Transverse colon (tissue), 4 donors: ENCODE data around the gene TCN2. TPM values are rescaled to one million over a fixed set of nuclear protein-coding genes. Genes with fewer than 3 reads are reported as not detected.
"Not testable (repeated sequence)": the region's sequence is repeated elsewhere in the genome, so short reads cannot be mapped to it uniquely, and the experiment has no call there.

ENCODE experiments used
- DNase-seq: peaks from one replicate; pipeline ENCODE4 v3.0.0-alpha.2; 2019
- H3K27ac ChIP-seq, 4 donors: fragments of 200-600 bp; sonication (generic); 2 replicates each; pipeline ENCODE4 v1.5.1; 2016 to 2018; ENCODE audit warnings: inconsistent platforms in 4 of 4
- H3K27me3 ChIP-seq: fragments of 200-600 bp; sonication (generic); 2 replicates; pipeline ENCODE4 v1.5.1; 2017; ENCODE audit warnings: inconsistent platforms
- H3K36me3 ChIP-seq, 4 donors: fragments of 200-600 bp; sonication (generic); 2 replicates each; pipeline ENCODE4 v1.5.1; 2017 to 2019; ENCODE audit warnings: inconsistent platforms in 4 of 4
- H3K4me1 ChIP-seq, 4 donors: fragments of 200-600 bp; sonication (generic); 2 replicates each; pipeline ENCODE4 v1.5.1; 2017 to 2020; ENCODE audit warnings: inconsistent platforms in 4 of 4
- H3K4me3 ChIP-seq, 4 donors: fragments of 200-600 bp; sonication (generic); 1 replicate in 1 of 4; 2 replicates in 3 of 4; pipeline versions ENCODE4 v1.5.1 to v1.6.1; 2017 to 2019; ENCODE audit warnings: inconsistent platforms in 4 of 4
- H3K9me3 ChIP-seq, 2 donors: fragments of 200-600 bp; sonication (generic); 2 replicates each; pipeline ENCODE4 v1.5.1; 2017 to 2019; ENCODE audit warnings: inconsistent platforms in 2 of 2
- CTCF ChIP-seq, 5 experiments: fragments of 200-600 bp in 3 of 5; fragments of 450-650 bp in 2 of 5; sonication (generic) in 3 of 5; IDR thresholded peaks; 1 replicate in 2 of 5; 2 replicates in 3 of 5; pipeline ENCODE4 v1.5.1; 2016 to 2017; ENCODE audit warnings: antibody characterized with exemption in 5 of 5, inconsistent platforms in 3 of 5, mild to moderate bottlenecking in 2 of 5, moderate library complexity in 1 of 5
- EP300 ChIP-seq: sonication (generic); formaldehyde crosslinking; IDR thresholded peaks from one replicate; pipeline ENCODE4 v1.6.1; 2017; ENCODE audit warnings: antibody characterized with exemption, low read depth
- POLR2A ChIP-seq: fragments of 450-650 bp; IDR thresholded peaks from one replicate; pipeline ENCODE4 v1.6.1; 2016; ENCODE audit warnings: antibody characterized with exemption, mild to moderate bottlenecking, moderate library complexity
- POLR2AphosphoS5 ChIP-seq, 3 donors: sonication (generic); formaldehyde crosslinking; IDR thresholded peaks; one replicate each; pipeline ENCODE4 v1.6.1; 2016; ENCODE audit warnings: antibody characterized with exemption in 3 of 3
- WGBS, 2 donors: methylation state at CpG; one replicate each; pipeline ENCODE4 v1.1.5; 2018; ENCODE audit warnings: low coverage in 1 of 2; 5-methylcytosine and 5-hydroxymethylcytosine counted together
- in situ Hi-C, 4 donors: fragments of 200-750 bp; cut with MboI; loops; one replicate each; pipeline versions ENCODE4 v1.15.0 to v1.15.1; 2017; ENCODE audit warnings: low sequenced_read_pairs in 3 of 4, low pct_ligation_motif_present in 1 of 4, low pct_unique_long_range_greater_than_20kb in 1 of 4
- intact Hi-C: fragments of 100-400 bp; cut with DNase I; formaldehyde crosslinking; loops from one replicate; pipeline ENCODE4 v1.15.1; 2023; ENCODE audit warnings: low total_unique reads
- total RNA-seq, 4 donors: library from RNA; depleted of rRNA; stranded (reverse); fragments of >200 nt; gene quantifications; one replicate each; pipeline ENCODE4 v1.1.0, GENCODE V29; 2016

TCN2 gene
- total RNA-seq, 4 donors from 2014 or later, result 16.5 to 63.8 (median 28.4) TPM

DNA sequence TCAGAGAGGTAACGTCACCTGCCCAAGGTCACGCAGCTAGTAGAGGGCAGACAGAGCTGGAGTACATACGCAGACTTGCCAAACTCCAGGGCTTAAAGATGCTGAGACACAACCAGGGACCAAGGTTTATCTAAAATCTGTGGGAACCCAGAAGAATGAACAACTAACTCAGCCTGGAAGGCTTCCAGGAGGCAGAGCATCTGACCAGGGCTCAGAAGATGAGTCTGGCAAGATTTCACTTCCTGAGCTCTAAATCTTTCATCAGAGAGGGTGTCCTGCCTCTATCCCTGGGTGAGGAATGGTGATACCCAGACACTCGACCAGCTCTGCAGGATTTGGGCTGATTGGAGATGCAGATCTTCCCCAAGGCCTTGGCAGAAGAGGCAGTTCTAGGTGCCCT, 41.6 kb upstream of the TCN2 start:
- intact Hi-C loops, result no loop called here
- no peak overlapping the region for H3K27ac ChIP-seq
- 80 to 92% methylated on average over 1 to 3 of the region's 4 CpGs for WGBS, 2 donors
- no peaks in the 10 kb centered on the region for H3K27me3 ChIP-seq
- no peak for DNase-seq
- peaks cover 0 to 8% (median 2%) of the 10 kb centered on the region in 4 donors for H3K4me1 ChIP-seq
- no peak for TF ChIP-seq POLR2A
- no peaks in the 10 kb centered on the region for H3K36me3 ChIP-seq
- H3K9me3 ChIP-seq, result no peaks in the 10 kb centered on the region
- in situ Hi-C loops, result no loop called here
- H3K4me3 ChIP-seq, result no peak overlapping the region

- intact Hi-C loops, result no loop called here
- H3K27me3 ChIP-seq, result no peaks in the 10 kb centered on the region
- TF ChIP-seq CTCF (IDR thresholded peaks at IDR 0.05), result no peak
- TF ChIP-seq EP300, result no peak
- TF ChIP-seq POLR2A, result peak; percentile 9
- peak in 1 of 3 donors; percentile 29 for TF ChIP-seq POLR2AphosphoS5 (IDR thresholded peaks at IDR 0.05)
- H3K9me3 ChIP-seq, result no peaks in the 10 kb centered on the region
- H3K4me3 ChIP-seq, result no peak overlapping the region
- in situ Hi-C loops, result no loop called here
- 36 to 52% methylated on average over 2 to 4 of the region's 7 CpGs for WGBS, 2 donors
- no peak overlapping the region for H3K27ac ChIP-seq
- peaks cover 0 to 8% (median 2%) of the 10 kb centered on the region in 4 donors for H3K4me1 ChIP-seq
- no peaks in the 10 kb centered on the region for H3K36me3 ChIP-seq
- DNase-seq, result peak; percentile 67
These were observed 40.8 kb upstream of the TCN2 start for GRCh38 chr22:30566125-30566524.

GRCh38 chr22:30567277-30567676, 39.7 kb upstream of the TCN2 start:
- intact Hi-C loops, H3K27me3 ChIP-seq, H3K27ac ChIP-seq, H3K36me3 ChIP-seq, H3K4me3 ChIP-seq, H3K9me3 ChIP-seq, DNase-seq, in situ Hi-C loops: not testable (repeated sequence)
- H3K4me1 ChIP-seq, result peaks cover 0 to 12% (median 3%) of the 10 kb centered on the region in 4 donors
- WGBS, 2 donors, result 91 to 100% methylated on average over 1 to 6 of the region's 6 CpGs

DNA sequence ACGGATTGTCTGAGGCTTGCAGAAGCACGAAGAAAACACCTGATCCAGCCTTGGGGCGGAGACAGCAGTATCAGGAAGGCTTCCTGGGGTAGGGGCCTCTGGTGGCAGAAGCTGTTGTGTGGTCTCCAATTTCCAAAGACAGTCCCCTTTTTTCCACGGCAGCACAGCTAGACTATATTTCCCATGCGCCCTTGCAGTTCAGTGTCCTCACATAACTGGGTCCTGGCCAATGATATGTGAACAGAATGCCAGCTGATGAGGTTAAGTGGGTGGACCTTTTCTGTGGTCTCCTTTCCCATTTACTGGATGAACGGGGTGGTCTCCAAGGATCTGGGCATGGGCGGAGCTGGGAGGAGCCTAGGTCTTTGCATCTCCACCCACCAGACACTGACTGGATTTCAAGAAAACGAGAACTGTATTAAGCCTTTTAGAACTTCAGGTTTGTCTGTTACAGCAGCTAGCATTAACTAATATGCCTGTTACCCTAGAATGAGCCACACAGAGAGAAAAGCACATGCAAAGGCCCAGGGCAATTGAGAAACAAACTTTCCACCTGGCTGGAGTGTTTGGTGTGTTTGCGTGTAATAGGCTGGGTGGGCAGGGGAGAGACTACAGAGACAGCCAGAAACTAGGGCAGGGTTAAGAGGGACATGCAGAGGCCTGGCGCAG, 38.7 kb upstream of the TCN2 start:
- no peak overlapping the region for H3K27ac ChIP-seq
- no peaks in the 10 kb centered on the region for H3K9me3 ChIP-seq
- in situ Hi-C loops, result no loop called here
- H3K4me1 ChIP-seq, result peaks cover 0 to 22% (median 12%) of the 10 kb centered on the region in 4 donors
- no peak for TF ChIP-seq POLR2A
- TF ChIP-seq POLR2AphosphoS5 (IDR thresholded peaks at IDR 0.05), result no peak
- TF ChIP-seq CTCF (IDR thresholded peaks at IDR 0.05), result no peak
- no peak for TF ChIP-seq EP300
- intact Hi-C loops, result no loop called here
- no peak for DNase-seq
- 78 to 94% methylated on average over 2 to 10 of the region's 10 CpGs for WGBS, 2 donors
- no peaks in the 10 kb centered on the region for H3K36me3 ChIP-seq
- H3K4me3 ChIP-seq, result no peak overlapping the region
- H3K27me3 ChIP-seq, result no peaks in the 10 kb centered on the region

- in situ Hi-C loops (no loop called here), intact Hi-C loops (loop anchor here (1.0 kb wide), 1 partner anchor 17 kb away; no protein-coding TSS in a partner anchor)
- no peak for DNase-seq
- Histone ChIP-seq H3K4me3 (no peak overlapping the region), H3K4me1 (peaks cover under 1 to 33% (median 22%) of the 10 kb centered on the region in 4 donors), H3K9me3 (no peaks in the 10 kb centered on the region), H3K27me3 (no peaks in the 10 kb centered on the region), H3K27ac (no peak overlapping the region), H3K36me3 (no peaks in the 10 kb centered on the region)
- no peak for TF ChIP-seq CTCF (IDR thresholded peaks at IDR 0.05)
- no peak for TF ChIP-seq EP300
- no peak for TF ChIP-seq POLR2A
- no peak for TF ChIP-seq POLR2AphosphoS5 (IDR thresholded peaks at IDR 0.05)
- 87 to 100% methylated on average over 1 to 10 of the region's 10 CpGs for WGBS, 2 donors
These were observed 37.2 kb upstream of the TCN2 start for GRCh38 chr22:30569674-30570202.
